Mucosa of descending colon (tissue), 3 donors: ENCODE data around the gene LRRC51. TPM values are rescaled to one million over a fixed set of nuclear protein-coding genes. Genes with fewer than 3 reads are reported as not detected.

Experiments used
- ATAC-seq: fragments of 200-7000 bp; cut with Tn5 transposase; one replicate; pipeline ENCODE4 v1.9.1; 2020; ENCODE audit warnings: mild to moderate bottlenecking, moderate library complexity
- DNase-seq, 3 donors: peaks; one replicate each; pipeline ENCODE4 v3.0.0-alpha.2; 2020
- H3K36me3 ChIP-seq: fragments of 200-600 bp; one replicate; pipeline ENCODE4 v1.8.0; 2021; ENCODE audit warnings: low read depth, mild to moderate bottlenecking
- H3K4me1 ChIP-seq: fragments of 200-600 bp; one replicate; pipeline ENCODE4 v1.8.0; 2021; ENCODE audit warnings: low read depth, mild to moderate bottlenecking
- H3K4me3 ChIP-seq: fragments of 200-600 bp; one replicate; pipeline ENCODE4 v1.8.0; 2021; ENCODE audit warnings: mild to moderate bottlenecking
- H3K9me3 ChIP-seq: fragments of 200-600 bp; one replicate; pipeline ENCODE4 v1.8.0; 2021; ENCODE audit warnings: mild to moderate bottlenecking
- intact Hi-C, 2 donors: fragments of 100-400 bp; cut with DNase I in 1 of 2; cut with micrococcal nuclease in 1 of 2; formaldehyde crosslinking; loops; one replicate each; pipeline versions ENCODE4 v1.11.0 to v1.11.1; 2022; cut with DNase I, micrococcal nuclease
- total RNA-seq, 3 donors: library from RNA; stranded (reverse); fragmentation: NEBNext Ultra II Directional in 2 of 3; extraction: Animal tissue kit (Norgen Biotek cat#: 25700) in 2 of 3; gene quantifications; one replicate each; pipeline versions ENCODE4 v1.2.1 to v1.2.4, GENCODE V29; 2021 to 2023
- TF ChIP-seq, protein P1 (sequence below): fragments of 200-600 bp; IDR thresholded peaks from one replicate; pipeline ENCODE4 v1.8.0; 2022; ENCODE audit warnings: antibody characterized with exemption, mild to moderate bottlenecking
- donor health status: DM: no; HTN: no; CAD: no; lungs with moderate emphysema.
- donor health status: DM: no; HTN: no; CAD: no.
- donor health status: DM: no; HTN: yes; CAD: no.

The LRRC51 gene
- total RNA-seq, 3 donors from 2014 or later: 7.5 to 9.4 (median 9.4) TPM

- intact Hi-C loops: no loop called here
- Histone ChIP-seq H3K9me3 (no peaks in the 10 kb centered on the region), H3K4me3 (peak within 1 kb of the TSS; percentile 88), H3K36me3 (no peaks in the 10 kb centered on the region), H3K4me1 (peaks cover 15% of the 10 kb centered on the region)
- TF ChIP-seq, protein P1, sequence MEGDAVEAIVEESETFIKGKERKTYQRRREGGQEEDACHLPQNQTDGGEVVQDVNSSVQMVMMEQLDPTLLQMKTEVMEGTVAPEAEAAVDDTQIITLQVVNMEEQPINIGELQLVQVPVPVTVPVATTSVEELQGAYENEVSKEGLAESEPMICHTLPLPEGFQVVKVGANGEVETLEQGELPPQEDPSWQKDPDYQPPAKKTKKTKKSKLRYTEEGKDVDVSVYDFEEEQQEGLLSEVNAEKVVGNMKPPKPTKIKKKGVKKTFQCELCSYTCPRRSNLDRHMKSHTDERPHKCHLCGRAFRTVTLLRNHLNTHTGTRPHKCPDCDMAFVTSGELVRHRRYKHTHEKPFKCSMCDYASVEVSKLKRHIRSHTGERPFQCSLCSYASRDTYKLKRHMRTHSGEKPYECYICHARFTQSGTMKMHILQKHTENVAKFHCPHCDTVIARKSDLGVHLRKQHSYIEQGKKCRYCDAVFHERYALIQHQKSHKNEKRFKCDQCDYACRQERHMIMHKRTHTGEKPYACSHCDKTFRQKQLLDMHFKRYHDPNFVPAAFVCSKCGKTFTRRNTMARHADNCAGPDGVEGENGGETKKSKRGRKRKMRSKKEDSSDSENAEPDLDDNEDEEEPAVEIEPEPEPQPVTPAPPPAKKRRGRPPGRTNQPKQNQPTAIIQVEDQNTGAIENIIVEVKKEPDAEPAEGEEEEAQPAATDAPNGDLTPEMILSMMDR: no peak
- DNase-seq: peak; percentile 99 to 100 (median 100)
- ATAC-seq: peak; percentile 99
These were observed 22.5 kb downstream of the LRRC51 start, which contains the start of gene LAMTOR1 for GRCh38 chr11:72102946-72103753. LAMTOR1 (minus strand) TSS chr11:72103297; CDS start chr11:72103224, 73 bp downstream.

- Histone ChIP-seq H3K36me3 (no peaks in the 10 kb centered on the region), H3K4me3 (no peak overlapping the region), H3K9me3 (no peaks in the 10 kb centered on the region), H3K4me1 (peaks cover 15% of the 10 kb centered on the region)
- ATAC-seq (no peak), DNase-seq (no peak)
- TF ChIP-seq, protein P1: no peak
- intact Hi-C loops: no loop called here
These were observed 23.1 kb downstream of the LRRC51 start for GRCh38 chr11:72103754-72104167.

DNA sequence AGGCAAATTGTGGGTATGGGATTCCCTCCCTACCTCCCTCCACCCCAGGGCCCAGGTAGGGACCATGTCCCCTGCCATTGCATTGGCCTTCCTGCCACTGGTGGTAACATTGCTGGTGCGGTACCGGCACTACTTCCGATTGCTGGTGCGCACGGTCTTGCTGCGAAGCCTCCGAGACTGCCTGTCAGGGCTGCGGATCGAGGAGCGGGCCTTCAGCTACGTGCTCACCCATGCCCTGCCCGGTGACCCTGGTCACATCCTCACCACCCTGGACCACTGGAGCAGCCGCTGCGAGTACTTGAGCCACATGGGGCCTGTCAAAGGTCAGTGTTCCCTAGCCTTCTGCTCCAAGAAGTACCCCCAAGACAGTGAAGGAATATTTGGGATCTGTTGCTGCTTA is 25.2 kb downstream of the LRRC51 start, which contains the start of gene TOMT:
Gene TOMT (plus strand): TSS at position 37 of the 400 bp plus-strand sequence. CDS start 28 bp downstream, at position 65.
- H3K9me3 ChIP-seq: no peaks in the 10 kb centered on the region
- TF ChIP-seq, protein P1: no peak
- H3K4me1 ChIP-seq: peaks cover 15% of the 10 kb centered on the region
- DNase-seq: peak in 1 of 3 donors; percentile 56
- H3K36me3 ChIP-seq: no peaks in the 10 kb centered on the region
- no peak for ATAC-seq
- intact Hi-C loops: no loop called here
- H3K4me3 ChIP-seq: no peak within 1 kb of the TSS

DNA sequence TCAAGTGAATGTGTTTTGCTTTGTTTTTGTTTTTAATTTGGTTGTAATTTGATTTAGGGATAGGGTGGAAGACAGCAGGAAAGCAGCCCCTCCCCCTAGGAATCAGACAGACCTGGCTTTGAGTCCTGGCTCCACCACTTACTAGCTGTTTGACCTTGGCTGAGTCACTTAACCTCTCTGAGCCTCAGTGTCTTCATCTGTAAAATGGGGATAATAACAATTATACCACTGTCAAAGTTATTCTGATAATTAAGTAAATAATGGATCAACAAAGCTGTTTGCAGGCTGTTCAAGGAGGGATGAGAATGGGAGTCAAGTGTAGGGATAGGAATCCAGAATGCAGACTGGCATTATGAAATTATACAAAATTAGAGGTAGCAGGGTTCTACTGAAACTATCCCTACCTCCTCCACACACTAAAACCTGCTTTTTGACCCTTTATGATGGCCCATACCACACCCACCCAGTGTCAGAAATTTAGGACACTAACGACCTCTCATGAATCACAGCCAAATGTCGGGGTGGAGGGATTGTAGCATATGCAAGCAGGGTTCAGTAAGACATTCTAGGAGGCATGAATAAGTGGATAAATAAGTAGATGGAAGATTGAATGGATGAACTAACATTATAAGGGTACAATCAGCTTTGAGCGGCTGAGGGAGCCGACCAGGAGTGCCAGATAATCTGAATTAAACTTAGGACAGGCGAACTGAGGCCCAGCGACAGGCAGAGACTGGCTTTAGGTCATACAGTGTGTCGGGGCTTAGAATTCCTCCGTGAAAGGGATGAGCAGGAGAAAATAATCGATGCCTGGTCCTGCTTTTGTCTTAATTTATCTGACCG is 30.9 kb downstream of the LRRC51 start:
- Histone ChIP-seq H3K36me3 (no peaks in the 10 kb centered on the region), H3K9me3 (no peaks in the 10 kb centered on the region), H3K4me3 (no peak overlapping the region), H3K4me1 (peaks cover 4% of the 10 kb centered on the region)
- TF ChIP-seq, protein P1: no peak
- ATAC-seq (no peak), DNase-seq (no peak)
- intact Hi-C loops: loop anchor here in 1 of 2 donors (5.0 kb wide), 1 partner anchor 61 kb away; no protein-coding TSS in a partner anchor

DNA sequence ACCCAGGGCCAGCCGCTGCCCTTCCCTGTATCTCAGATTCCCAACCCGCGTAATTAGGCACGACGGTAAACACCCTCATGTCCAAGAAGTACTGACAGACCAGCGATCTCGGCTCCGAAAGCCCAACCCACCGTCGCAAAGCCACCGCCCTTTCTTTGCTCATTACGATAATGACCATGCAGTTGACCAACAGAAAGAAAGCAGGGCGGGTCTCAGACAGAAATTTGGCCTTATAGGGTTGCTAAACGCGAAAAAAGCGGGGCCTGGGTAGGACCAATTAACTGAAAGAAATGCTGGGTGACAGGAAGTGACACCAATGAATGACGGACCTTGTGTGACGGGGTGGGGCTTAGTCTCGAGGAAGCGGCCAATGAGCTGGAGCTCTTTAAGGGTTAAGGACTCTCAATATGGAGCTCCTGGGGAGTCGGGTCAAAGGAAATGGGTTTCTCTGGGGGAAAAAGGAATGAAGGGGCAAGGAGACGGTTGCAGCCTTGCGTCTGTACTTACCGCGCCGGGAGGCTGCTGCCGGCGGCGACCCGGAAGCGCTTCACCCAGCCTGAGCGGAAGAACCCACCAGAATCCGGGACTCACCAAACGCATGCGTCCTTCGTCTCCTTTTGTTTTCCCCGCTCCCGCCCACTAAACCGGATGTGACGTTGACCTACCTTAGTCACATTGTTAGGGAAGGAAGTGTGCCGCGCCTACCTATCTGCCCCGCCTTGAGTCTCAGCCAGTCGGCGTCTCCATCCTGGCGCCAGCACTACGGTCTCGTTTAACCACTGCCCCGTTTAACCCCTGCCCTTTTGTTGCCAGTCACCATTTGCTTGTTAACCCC is 31.7 kb downstream of the LRRC51 start, which contains the start of gene ANAPC15:
Gene ANAPC15 (minus strand): TSS at position 553 of the 835 bp plus-strand sequence. CDS start 1,419 bp downstream, outside the sequence.
- intact Hi-C loops: loop anchor here in 1 of 2 donors (5.0 kb wide), 1 partner anchor 60 kb away; no protein-coding TSS in a partner anchor
- no peaks in the 10 kb centered on the region for H3K9me3 ChIP-seq
- DNase-seq: peak; percentile 97 to 100 (median 98)
- peak; percentile 94 for ATAC-seq
- H3K36me3 ChIP-seq: no peaks in the 10 kb centered on the region
- TF ChIP-seq, protein P1: peak; percentile 22
- H3K4me1 ChIP-seq: peaks cover 4% of the 10 kb centered on the region
- H3K4me3 ChIP-seq: peak within 1 kb of the TSS; percentile 20
